GM18909 (cell line): ENCODE measurements around the gene HIVEP2.

Experiments
- ATAC-seq: cut with Tn5 transposase; IDR thresholded peaks from one replicate; pipeline ENCODE4 v1.9.1; 2021; ENCODE audit warnings: mild to moderate bottlenecking; ENCODE audit not compliant: unreplicated experiment, poor library complexity

The HIVEP2 gene

DNA sequence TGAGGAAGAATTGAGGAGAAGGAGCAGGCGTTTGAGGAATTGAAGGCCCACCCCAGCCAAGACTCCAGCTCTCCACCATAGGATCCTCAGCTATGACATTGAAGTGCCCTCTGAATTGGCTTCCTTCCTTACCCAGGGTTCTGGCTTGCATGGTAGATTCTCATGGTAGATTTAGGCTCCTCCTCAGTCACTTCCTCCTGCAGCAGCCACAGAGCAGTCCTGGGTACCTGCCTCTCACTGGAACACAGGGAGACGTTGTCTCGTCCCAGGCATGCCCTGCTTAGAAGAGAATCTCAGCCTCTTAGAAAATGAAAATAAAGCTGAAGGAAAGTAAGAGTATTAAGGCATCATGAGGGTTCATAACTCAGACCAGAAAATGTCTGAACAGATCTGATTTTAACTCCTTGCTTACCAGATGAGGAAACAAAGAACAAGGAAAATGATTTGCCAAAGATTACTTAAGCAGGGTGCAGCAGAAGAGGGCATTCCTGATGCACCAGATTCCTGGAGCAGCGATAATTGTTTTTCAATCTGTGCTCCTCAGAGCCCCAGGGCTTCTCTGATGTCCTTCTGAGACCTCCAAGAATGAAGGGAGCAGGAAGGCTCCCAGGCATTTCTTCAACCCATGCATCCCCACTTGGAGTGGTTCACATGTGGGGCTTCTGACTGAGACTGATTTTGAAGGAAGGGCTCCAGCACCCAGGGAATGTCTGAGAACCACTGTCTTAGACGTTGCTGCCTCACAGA, 219.8 kb downstream of the HIVEP2 start:
- ATAC-seq, result no peak

DNA sequence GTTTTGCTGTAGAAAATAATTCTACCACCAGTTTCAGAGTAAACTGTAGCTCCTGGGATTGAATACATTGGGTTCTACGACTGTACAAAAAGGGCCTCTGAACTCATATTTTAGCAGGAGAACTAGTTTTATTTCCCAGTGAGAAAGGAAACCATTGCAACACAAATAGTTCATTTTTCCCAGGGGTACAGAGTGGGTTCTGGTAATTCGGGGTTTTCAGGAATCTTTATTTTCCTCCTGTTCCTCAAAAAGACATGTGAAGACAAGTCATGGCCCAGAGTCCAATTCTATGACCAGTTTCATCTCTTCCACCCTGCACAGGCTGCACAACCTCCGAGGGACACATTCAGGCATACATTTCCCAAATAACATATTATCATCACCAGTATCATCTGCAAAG, 222.1 kb downstream of the HIVEP2 start:
- ATAC-seq, result no peak

DNA sequence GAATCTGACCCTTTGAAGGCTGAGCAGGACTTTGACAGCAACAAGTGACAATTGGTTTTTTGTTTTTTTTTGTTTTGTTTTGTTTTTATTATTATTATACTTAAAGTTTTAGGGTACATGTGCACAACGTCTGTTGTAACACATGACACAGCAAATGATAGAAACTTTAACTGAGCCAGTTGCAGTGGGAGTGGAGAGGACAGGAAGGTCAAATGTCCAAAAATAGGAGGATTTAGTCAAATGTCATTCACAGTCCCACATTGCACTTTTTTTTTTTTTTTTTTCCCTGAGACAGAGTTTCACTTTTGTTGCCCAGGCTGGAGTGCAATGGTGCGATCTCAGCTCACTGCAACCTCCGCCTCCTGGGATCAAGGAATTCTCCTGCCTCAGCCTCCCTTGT, 223.0 kb downstream of the HIVEP2 start:
- ATAC-seq, result no peak

DNA sequence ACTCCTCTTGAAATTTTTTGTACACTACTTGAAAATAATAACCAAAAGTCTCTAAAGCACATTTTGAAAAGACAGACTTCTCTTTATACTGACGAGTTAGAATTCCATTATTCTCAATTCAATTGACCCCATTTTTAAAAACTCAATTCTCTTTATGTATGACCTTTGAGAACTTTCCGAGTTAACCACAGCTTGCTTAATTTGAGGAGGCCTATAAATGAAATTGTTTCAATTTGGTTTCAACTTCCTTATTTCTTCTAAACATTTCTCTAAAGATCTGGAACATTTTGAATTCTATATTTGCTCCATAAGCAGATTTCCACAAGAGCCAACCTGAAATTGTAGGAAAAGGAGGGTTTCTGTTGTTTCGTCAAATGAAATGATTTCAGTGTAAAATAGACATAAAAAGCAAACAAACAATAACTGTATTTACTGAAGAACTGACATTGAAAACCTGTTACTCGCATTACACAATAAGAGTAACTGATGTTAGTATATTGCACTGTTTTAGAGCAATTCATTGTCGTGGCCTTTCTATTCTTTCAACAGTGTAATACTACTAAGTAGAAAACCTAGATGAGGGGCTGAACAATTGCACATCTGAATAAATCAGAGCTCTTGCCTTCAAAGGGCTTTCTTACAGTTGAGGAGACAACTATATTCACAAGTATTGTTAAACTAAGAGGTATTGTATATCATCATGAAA, 223.6 kb downstream of the HIVEP2 start:
- ATAC-seq, result no peak

DNA sequence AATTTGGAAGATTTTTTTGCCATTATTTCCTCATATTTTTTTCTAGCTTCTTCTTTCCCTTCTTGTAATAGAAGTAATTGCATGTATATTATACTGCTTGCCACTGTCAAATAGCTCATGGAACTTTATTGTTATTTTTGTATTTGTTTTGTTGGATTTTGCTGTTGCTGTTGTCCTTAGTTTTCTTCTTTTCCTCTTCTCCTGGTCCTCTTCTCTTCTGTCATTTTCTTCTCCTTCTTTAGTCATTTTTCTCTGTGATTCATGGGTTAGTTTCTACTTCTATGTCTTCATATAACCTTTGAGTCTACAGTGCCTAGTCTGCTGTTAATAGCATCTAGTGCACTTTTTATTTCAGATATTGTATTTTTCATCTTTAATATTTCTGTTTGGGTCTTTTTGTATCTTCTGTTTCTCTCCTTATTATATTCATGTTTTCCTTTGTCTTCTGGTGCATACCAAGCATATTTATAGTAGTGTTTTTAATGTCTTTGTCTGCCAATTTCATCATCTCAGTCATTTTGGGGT, 226.2 kb downstream of the HIVEP2 start:
- ATAC-seq, result no peak

DNA sequence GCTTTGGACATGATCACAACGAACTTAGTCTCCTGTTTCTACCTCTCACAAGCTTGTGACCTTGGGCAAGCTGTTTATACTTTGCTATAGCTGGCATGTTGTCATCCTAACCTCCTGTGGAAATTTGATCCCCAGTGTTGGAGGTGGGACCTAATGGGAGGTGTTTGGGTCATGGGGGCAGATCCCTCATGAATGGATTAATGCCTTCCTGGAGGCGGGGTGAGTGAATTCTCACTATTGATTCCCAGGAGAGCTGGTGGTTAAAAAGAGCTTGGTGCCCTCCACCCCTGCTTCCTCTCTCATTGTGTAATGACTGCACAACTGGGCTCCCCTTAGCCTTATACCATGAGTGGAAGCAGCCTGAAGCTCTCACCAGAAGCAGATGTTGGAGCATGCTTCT, 228.9 kb downstream of the HIVEP2 start:
- ATAC-seq, result no peak

DNA sequence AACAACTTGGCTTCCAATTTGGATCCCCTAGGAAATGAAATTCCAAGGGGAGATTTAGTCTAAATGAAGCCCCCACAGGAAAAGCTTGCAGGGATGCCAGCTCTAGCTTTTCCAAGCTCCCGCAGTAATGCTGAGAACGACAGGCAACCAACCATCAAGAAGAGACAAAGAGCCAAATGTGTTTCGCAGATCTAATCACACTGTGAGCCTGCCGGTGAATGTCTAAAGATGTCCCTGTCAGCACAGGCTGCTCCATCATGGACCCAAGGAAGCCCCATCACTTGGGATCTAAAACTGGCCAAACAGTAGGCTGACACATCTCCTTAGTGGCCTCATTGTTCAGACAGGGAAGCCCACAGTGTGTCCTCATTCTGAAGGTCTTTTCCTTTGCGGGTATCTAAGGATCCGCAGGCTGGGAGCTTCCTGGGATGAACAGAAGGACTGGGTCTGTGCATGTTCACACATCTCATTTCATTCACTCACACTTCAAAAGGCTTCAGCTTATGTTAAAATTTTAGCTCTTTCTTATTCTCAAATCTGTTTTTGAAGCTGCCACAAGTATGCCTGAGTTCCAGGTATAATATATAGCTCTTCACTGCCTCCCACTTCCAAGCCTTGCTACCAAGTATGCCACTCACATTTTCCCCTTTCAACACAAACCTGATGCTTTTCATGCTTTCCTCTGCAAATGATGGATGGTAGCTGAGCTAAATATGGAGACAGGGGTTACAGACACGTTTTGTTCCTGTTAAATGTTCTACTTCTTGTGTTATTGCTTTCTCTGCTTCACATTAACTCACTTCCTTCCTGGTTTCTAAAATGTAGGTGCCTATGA, 229.8 kb downstream of the HIVEP2 start:
- no peak for ATAC-seq

DNA sequence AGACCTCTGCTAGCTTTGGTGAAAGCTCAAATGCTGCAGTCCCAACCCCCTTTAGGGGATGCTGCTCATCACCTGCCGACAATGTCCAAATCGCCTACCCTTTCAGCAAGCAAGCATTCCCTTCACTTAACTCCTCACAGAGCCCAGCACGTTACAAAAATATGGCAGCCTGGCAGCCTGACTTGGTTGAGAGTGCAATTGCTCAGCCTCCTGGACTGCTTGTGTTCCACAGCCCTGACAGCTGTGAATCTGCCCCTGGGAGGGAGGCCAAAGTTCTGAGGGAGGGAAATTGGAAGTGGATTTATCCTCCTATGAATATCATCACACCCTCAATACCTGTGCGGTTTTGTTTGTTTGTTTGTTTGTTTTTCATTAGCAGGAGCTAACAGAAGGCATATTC, 231.0 kb downstream of the HIVEP2 start:
- ATAC-seq, result no peak

DNA sequence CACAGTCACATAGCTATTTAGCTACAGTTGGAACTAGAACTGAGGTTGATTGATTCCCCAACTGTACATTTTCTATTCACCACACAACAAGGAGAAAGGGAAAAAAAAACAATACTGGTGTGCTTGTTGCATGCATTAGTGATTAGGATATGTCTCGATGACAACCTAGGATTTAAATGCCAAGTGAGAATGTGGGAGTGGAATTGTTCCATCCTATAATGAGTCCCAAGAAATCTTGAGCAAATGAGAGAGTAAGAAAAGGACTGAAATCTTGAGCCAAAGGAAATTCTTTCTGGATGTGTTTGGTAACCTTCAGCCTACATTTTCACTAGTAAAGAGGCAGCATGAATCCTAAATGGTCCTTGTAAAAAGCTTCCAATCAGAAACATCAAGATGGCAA, 232.7 kb downstream of the HIVEP2 start:
- ATAC-seq, result no peak

DNA sequence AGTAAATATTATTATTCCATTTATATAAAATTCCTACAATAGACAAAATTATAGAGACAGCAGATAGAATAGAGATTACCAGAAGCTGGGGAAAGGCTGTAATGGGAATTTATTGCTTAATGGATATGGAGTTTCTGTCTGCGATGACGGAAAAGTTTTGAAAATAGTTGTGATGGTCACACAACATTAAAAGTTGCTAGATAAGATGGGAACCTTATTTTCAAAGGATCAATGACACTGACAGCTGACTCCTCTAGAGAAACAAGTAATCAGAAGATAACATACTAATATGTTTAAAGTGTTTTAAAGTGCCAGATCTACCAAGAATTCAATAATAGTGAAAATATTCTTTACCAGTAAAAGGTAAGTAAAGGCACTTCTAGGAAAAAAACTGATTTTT, 236.3 kb downstream of the HIVEP2 start:
- ATAC-seq, result no peak

DNA sequence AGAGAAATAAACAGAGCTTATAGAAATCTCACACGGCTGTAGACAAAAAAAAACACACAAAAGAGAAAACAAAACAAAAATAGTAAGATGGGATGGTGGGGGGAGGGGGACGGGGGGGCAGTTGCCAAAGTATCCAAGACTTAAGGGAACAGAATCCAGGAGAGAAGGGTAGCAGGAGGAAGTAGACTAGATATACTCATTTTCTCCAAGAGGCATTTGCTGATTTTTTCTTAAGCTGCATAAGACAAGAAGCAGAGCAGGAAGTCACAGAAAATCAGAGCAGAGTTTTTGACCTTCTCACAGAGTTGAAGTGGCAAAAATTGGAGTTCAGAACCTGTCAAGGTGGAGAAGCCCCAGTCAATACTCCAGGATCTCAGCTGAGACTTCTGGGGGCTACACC, 237.7 kb downstream of the HIVEP2 start:
- ATAC-seq, result no peak

DNA sequence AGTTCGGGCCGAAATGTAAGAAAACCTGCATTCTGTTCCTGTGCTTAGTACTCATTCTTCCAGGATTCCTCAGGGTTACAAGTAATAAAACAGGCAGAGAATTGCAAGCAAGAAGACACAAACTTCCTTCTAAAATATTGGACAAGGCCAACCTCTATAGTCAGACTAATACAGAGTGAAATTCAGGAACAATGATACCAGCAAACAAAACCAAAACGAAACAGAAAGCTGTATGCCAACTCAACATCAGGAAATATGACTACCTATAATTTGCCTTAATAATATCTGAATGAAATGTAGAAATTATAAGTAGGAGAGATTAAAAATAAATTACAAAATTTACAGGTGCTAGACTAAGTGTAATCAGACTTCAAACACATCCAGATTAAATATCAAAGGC, 238.8 kb downstream of the HIVEP2 start:
- no peak for ATAC-seq

DNA sequence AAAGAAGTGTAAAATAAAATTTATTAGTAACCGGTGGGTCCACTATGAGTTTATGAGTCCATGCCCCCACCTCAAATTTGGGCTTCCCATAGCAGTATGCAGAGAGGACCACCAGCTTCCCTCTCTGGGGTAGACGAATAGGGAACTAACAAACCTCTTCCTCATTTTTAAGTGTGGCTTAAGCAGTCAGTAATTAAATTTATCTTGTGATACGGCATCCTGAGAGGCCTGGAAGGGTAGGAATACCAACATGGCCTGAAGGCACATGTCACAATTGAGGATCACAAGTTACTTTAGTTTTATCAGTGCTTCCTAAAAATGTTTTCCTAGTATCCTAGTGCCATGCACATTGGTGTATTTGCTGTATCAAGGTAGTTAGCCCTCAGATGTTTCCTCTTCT, 239.9 kb downstream of the HIVEP2 start:
- no peak for ATAC-seq

DNA sequence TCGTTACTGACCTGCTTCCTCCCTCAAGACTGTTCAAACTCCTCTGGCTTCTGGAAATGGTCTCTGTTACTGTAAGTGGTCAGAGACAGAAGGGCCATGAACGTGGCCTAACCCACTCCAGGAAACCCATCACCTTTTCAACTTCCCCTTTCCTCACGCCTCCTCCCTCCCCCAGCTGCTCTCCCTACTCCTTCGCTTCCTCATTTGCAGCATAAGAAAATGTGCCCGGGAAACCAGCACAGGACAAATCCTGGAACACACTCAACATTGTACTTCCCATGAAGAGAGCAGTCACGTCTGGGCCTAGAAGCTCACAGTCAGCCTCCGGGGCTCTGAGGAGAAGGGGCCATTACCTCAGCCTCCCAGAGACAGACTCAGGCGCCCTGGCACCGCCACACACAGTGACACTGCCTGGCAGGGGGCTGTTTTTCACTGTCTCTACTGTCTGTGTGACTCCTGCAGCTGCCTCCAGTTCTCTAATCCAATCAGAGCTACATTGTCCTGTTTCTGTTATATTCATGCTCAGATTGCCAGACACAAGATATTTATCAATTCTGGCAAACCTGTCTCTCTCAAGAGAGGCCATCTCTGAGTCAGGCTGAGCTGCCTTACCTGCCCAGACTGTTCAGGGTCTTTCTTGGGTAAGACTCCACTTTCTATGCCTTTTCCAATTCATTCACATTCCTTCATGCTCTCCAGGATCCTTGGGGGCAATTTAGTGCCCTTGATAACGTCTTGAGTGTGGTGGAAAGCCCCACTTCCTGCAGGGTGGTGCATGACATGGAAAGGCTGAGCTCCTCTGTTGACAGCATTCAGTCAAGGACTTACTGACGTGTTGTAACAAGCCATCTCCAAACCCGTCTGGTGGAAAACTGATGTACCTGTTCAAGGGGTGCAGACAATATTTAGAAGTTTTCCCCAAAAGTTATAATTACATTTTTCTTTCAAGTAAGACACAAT, 242.2 kb downstream of the HIVEP2 start:
- ATAC-seq, result peak; percentile 48
